Astrocyte of the cerebellum (primary cell): ENCODE results near the gene LRRC15.

Experiments
- DNase-seq: peaks from one replicate; pipeline ENCODE4 v3.0.0-alpha.2; 2011; ENCODE audit warnings: low read depth
- H3K4me3 ChIP-seq: 2 replicates; pipeline ENCODE4 v1.5.1; 2011; ENCODE audit warnings: mild to moderate bottlenecking, low read depth, low read length, moderate library complexity
- CTCF ChIP-seq: IDR thresholded peaks from 2 replicates; pipeline ENCODE4 v1.5.1; 2012; ENCODE audit warnings: low read length, low read depth, moderate library complexity, mild to moderate bottlenecking; ENCODE audit errors: missing control alignments
- in situ Hi-C: cut with HindIII; loops from 2 replicates; pipeline ENCODE4 v1.10.0; 2017; ENCODE audit warnings: low sequenced_read_pairs

LRRC15 gene

GRCh38 chr3:194306109-194306686 lies 63.3 kb downstream of the LRRC15 start:
- no peak for DNase-seq
- in situ Hi-C loops: loop anchor here (25.0 kb wide), 1 partner anchor 644 kb away; no protein-coding TSS in a partner anchor
- H3K4me3 ChIP-seq: no peak overlapping the region
- TF ChIP-seq CTCF: no peak

- in situ Hi-C loops: loop anchor here (25.0 kb wide), 1 partner anchor 643 kb away; no protein-coding TSS in a partner anchor
- TF ChIP-seq CTCF: no peak
- H3K4me3 ChIP-seq: no peak overlapping the region
- DNase-seq: no peak
Measured at GRCh38 chr3:194305356-194306108, 64.0 kb downstream of the LRRC15 start.
